Posterior cingulate gyrus (tissue), 11 donors: ENCODE data around the gene ZNF552.
"Not testable (repeated sequence)": the region's sequence is repeated elsewhere in the genome, so short reads cannot be mapped to it uniquely, and the experiment has no call there.

Experiments used
- DNase-seq, 10 donors: peaks; one replicate each; pipeline versions ENCODE4 v3.0.0 to v3.0.0-alpha.2; 2020 to 2021; ENCODE audit warnings: mixed read lengths in 3 of 10
- intact Hi-C: fragments of 100-400 bp; cut with DNase I; formaldehyde crosslinking; loops from one replicate; pipeline ENCODE4 v1.15.1; 2023

Gene ZNF552

DNA sequence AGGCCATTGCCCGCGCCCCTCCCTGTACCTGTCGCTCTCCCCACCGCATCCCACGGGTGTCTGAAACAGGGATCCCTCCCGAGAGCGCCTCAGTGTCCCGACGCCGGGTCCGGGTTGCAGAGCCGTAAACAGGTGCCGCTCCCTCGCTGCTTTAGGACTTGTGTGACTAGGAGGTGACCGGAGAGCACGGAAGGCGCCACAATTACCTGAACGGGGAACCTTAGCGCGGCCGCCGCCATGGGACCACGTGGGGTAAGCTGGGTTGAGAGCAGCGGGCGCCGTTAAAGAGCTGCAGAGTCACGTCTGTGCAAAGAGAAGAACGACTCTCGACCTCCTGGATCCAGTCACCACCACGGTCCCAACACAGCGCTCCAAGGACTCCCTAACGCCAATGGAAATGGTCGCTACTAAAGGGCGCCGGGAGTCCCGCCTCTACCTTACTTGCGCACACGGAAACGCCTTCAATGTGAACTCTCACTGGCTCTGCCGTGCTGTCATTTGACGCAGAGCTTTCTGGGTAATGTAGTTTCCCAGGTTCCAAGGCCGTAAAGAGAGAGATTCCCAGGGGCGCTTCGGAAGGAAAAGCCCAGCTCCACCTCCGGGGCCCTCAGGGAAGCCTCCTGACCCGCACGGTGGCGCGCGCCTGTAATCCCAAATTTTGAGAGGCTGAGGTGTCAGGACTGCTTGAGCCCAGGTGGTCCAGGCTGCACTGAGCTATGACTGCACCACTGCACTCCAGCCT is at the start of gene ZNF552:
TSS of gene ZNF552 (minus strand) at position 409 of the 742 bp plus-strand sequence. CDS start at position 239, 170 bp downstream.
- peak; percentile 74 to 98 (median 86) for DNase-seq
- intact Hi-C loops: loop anchor here (10.0 kb wide), 1 partner anchor 340 kb away; the partner anchor contains the start of gene ZNF329

DNA sequence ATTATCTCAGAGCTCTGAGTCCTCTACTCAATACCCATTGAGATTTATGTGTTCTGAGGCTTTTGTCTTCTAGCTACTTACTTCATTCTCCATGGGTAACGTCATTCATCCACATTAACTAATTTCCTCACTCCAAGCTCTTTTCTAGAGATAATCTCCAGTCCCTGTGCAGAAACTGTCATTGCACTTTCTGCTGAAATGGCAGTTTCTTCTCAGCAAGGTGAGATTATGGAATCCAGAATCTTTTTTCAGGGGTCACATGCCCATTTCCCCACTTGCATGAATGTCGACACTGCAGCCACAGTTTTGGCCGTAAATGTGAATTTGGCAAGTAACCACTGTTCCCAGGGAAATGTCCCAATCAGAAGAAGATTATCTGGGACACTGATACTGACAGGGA is 47.6 kb upstream of the ZNF552 start:
- intact Hi-C loops, DNase-seq: not testable (repeated sequence)

- intact Hi-C loops: not testable (repeated sequence)
Observed at GRCh38 chr19:57854117-57854516, 39.4 kb upstream of the ZNF552 start.

DNA sequence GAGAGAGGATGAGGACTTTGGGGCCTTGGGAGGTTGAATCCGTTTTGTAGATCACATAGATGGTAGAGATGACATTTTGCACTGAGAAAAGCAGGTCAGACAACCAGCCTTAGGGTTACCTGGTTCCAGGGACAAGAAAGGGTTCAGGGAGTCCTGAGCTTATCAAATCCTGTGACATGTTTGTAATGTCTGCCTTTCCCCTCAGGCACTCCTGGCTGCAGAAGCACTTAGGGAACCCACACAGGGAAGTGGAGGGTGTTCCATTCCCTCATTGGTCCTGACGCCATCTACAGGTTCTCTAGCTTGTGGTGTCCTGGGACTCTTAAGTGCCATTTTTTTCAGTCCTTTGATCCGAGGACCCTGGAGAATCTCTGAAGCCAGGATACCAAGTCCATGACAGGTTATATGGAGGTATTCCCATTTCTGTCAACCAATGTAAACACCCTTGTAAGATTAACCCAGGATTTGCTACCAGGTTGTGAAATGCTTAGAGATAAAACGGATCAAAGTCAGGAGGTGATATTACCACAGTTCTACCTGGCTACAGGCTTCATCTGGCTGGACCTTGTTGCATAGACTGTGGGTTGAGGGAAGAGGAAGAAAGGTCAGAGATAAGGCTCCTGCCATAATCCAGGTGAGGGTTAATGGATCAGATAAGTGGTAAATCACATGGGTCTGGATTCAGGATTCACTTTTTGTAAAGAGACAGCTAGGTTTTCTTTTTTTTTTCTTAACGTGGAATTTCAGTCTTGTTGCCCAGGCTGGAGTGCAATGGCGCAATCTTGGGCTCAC is 37.3 kb upstream of the ZNF552 start:
- DNase-seq: not testable (repeated sequence)

More at GRCh38 chr19:57854117-57854516, 39.4 kb upstream of the ZNF552 start:
- not testable (repeated sequence) for DNase-seq

DNA sequence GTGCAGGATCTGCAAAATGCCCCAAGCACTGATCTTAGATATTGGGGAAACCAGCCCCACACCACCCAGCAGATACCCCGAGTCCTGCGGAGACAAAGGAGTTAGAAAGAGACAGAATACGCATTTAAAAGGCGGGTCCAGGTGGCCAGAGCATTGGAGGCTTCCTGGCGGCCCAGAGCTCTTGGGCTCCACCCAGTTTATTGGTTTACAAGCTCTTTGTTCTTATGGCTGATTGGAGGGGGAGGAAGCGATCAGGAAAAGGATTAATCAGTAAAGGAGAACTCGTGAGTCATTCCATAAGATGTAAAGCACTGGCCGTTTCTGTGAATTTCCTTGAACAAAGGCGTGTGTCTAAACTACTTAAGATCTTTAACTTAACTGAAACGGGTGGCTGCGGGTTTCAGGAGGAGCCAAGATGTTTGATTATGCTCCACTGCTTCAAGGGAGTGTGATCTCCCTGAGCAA is 35.9 kb upstream of the ZNF552 start:
- DNase-seq: no peak
- intact Hi-C loops: no loop called here

More for the DNA sequence above, 37.3 kb upstream of the ZNF552 start:
- intact Hi-C loops: not testable (repeated sequence)

- intact Hi-C loops: not testable (repeated sequence)
- DNase-seq: peak; percentile 60 to 95 (median 74)
Observed at GRCh38 chr19:57849666-57850473, 35.2 kb upstream of the ZNF552 start, which contains the start of gene ZNF587. TSS of gene ZNF587 (plus strand) at chr19:57849859. CDS start at chr19:57850039, 180 bp downstream.

- intact Hi-C loops, DNase-seq: not testable (repeated sequence)
Observed at GRCh38 chr19:57849162-57849665, 34.5 kb upstream of the ZNF552 start.

GRCh38 chr19:57847164-57847563 is 32.5 kb upstream of the ZNF552 start:
- DNase-seq: not testable (repeated sequence)

DNA sequence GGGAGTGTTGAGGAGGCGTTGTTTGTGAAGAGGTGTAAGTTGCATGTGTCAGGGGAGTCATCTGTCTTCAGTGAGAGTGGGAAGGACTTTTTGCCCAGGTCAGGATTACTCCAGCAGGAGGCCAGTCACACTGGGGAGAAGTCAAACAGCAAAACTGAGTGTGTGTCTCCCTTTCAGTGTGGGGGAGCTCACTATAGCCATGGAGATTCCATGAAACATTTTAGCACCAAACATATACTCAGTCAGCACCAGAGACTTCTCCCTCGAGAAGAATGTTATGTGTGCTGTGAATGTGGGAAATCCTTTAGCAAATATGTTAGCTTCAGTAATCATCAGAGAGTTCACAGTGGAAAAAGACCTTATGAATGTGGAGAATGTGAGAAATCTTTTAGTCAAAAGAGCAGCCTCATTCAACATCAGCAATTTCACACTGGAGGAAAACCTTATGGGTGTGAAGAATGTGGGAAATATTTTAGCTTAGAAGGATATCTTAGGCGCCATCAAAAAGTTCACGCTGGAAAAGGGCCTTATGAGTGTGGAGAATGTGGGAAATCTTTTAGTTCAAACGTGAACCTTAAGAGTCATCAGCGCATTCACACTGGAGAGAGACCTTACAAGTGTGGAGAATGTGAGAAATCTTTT is 26.5 kb upstream of the ZNF552 start:
- intact Hi-C loops: no loop called here
- no peak for DNase-seq

More at GRCh38 chr19:57847164-57847563, 32.5 kb upstream of the ZNF552 start:
- intact Hi-C loops: not testable (repeated sequence)

- DNase-seq, intact Hi-C loops: not testable (repeated sequence)
Observed at GRCh38 chr19:57838622-57839191, 24.0 kb upstream of the ZNF552 start.

GRCh38 chr19:57836991-57837390 is 22.3 kb upstream of the ZNF552 start:
- DNase-seq, intact Hi-C loops: not testable (repeated sequence)

DNA sequence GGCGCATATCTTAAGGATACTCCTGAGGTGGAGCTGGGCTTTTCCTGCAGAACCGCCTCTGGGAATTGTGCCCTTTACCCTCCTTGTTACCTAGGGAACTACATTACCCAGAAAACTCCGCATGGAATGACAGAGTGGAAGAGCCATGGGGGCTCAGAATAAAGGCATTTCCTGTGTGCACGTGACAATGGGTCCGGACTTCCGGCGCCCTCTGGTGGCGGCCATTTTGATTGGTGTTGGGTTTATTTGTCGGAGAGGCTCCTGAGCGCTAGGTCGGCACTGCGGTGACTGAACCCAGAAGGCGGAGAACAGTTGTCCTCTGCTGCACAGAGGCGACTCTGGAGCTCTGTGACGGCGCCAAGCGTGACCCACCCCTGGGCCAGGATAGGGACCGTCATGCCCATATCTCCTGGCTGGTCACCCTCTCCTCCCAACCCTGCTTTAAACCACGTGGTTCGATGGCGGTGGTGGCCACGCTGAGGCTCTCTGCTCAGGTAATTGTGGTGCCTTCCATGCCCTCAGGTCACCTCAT is 15.4 kb upstream of the ZNF552 start, which contains the start of gene ZNF587B:
TSS of gene ZNF587B (plus strand) at position 229 of the 532 bp plus-strand sequence. CDS start at position 459, 230 bp downstream.
- DNase-seq: peak; percentile 41 to 96 (median 75)
- intact Hi-C loops: no loop called here

GRCh38 chr19:57829316-57829715 is 14.6 kb upstream of the ZNF552 start:
- no peak for DNase-seq

DNA sequence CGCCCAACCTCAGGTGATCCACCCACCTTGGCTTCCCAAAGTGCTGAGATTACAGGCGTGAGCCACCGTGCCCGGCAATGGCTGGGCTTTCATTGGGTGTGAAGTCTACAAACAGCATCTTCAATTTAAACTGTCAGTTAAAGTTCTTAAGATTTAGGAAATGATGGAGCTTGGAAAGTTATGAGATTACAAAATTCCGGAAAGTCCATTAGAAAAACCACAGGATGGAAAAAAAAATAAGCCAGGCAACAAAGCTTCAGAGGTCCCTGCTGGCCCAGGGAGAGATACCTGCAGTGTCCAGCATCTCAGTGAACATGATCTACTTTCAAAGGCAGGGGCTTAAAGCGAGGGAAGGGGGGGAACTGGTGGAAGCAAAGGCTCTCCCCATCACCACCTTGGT is 10.8 kb upstream of the ZNF552 start:
- intact Hi-C loops: no loop called here
- no peak for DNase-seq

More at GRCh38 chr19:57829316-57829715, 14.6 kb upstream of the ZNF552 start:
- intact Hi-C loops: no loop called here

- intact Hi-C loops, DNase-seq: not testable (repeated sequence)
Observed at GRCh38 chr19:57823608-57824007, 8.9 kb upstream of the ZNF552 start.

DNA sequence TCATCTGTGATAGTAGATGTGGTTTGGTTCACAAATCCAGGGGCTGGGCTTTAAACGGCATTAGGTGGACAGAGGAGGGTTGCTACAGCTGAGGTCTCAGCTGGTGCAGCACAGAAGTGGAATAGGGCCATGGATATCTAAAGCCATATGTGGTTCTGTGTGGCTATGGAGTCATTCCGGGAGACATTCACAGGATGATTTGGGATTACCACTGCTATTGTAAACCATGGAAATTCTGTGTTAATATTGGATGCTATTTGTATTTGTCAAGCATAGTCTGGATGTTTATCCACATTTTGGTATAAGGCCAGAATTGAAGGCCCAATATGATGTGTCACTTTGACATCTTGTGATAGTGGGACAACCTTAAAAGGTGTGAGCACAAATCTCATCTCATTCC is 8.4 kb upstream of the ZNF552 start:
- intact Hi-C loops, DNase-seq: not testable (repeated sequence)

DNA sequence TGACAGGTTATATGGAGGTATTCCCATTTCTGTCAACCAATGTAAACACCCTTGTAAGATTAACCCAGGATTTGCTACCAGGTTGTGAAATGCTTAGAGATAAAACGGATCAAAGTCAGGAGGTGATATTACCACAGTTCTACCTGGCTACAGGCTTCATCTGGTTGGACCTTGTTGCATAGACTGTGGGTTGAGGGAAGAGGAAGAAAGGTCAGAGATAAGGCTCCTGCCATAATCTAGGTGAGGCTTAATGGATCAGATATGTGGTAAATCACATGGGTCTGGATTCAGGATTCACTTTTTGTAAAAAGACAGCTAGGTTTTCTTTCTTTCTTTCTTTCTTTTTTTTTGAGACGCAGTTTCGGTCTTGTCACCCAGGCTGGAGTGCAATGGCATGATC is 6.8 kb upstream of the ZNF552 start:
- DNase-seq, intact Hi-C loops: not testable (repeated sequence)

DNA sequence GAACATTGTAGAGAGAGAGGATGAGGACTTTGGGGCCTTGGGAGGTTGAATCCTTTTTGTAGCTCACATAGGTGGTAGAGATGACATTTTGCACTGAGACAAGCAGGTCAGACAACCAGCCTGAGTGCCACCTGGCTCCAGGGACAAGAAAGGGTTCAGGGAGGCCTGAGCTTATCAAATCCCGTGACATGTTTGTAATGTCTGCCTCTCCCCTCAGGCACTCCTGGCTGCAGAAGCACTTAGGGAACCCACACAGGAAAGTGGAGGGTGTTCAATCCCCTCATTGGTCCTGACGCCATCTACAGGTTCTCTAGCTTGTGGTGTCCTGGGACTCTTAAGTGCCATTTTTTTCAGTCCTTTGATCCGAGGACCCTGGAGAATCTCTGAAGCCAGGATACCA is 6.4 kb upstream of the ZNF552 start:
- DNase-seq, intact Hi-C loops: not testable (repeated sequence)

DNA sequence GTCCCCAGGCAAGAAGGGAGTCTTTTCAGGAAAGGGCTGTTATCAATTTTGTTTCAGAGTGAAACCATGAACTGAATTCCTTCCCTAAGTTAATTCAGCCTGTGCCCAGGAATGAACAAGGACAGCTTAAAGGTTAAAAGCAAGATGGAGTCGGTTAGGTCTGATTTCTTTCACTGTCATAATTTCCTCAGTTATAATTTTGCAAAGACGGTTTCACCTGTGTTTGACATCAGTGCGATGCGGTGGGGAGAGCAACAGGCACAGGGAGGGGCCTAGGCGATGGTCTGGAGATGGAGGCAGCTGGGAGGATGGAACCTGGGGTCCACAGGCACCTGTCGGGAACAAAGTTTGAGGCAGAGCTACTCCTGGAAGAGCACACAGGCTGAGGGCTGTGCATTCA is 5.9 kb upstream of the ZNF552 start:
- intact Hi-C loops: no loop called here
- DNase-seq: no peak
